NCI-H187 treated with DMSO at 0.1 percent for 48 hours (cell line): ENCODE results near the gene RABGAP1L.
"Not testable (repeated sequence)": the region's sequence is repeated elsewhere in the genome, so short reads cannot be mapped to it uniquely, and the experiment has no call there.

Source experiments
- DNase-seq: peaks from one replicate; lab custom pipeline; 2025; lab: John Stamatoyannopoulos, UW

The RABGAP1L gene

DNA sequence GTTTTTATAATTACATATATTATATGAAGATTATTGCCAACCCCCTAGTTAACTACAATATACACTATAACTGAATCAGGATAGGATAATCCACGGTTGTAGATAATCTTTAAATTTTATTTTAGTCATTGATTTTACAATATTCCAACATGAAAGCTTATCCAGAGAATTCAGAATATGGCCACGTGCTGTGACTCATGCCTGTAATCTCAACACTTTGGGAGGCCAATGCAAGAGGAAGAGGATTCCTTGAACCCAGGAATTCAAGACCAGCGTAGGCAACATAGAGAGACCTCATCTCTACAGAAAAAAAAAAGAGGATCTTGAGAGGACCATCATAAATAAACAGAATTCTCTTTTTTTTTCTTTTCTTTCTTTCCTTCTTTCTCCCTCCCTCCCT, 720.9 kb downstream of the RABGAP1L start:
- no peak for DNase-seq

DNA sequence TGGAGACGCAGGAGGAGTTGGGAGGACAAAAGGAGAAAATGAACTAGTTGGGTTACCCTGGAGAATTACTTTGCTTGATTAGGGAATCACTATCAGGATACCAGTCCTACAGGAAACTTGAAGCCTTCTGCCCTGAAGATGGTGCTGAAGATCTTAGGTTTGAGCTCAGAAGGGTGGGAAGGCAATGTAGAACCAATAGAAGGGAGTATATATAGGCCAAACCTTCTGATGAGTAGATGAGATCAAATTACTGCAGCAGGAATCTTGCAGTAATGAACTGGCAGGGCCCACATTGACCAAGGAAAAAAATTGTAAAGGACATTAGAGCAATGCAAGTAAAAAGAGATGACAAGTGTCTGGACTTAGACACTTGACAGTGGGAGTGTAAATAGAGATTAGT, 724.1 kb downstream of the RABGAP1L start:
- peak; percentile 11 for DNase-seq

DNA sequence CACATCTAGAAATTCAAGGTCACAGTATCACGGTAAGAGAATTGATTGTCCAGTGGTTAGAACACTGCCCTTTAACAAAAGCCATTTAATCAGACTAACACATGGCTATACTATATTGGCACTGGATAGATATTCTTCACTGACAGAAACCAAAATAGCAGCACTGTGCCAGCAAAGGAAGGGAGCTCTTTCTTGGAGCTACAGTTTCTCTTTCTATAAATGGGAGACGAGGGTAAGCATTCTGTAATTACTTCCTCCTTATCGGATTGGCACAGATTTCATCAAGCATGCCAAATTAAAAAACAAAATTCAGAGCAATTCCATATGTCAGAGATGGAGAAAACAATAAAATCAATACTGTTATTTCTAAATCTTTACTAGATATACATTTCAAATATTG, 724.7 kb downstream of the RABGAP1L start:
- DNase-seq, result no peak

DNA sequence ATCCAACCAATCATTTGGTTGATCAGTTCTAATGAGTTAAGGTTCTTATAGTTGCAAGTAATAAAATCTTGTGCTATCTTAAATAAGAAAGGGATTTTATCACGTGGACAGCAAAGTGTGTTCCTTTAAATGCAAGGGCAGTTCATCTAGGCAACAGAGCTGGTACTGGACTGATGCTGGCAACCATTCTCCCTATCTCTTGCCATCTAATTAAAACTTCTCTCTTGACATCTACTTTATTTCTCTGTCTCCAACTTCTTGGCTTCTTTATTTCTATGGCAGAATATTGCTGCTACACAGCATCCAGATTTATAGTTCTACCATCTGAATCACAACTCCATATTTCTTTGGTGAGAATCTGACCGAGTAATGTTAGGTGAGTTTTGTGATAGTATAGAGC, 725.2 kb downstream of the RABGAP1L start:
- no peak for DNase-seq

DNA sequence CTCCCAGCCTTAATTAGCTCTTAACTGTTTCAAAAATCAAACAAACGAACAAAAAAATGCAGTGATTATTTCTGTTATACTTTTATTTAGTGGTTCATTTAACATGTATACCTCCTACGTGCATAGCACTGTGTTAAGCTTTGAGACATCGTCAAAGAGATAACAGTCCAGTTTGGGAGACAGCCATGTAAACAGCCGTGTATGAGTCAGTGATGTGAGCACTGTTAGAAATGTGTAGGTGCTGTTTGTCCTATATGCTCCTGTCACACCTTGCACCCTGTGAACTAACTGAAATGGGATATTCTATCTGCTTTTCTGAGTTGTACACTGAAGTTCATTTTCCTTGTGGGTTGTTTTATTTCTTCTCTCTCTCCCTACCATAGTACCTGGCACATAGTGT, 730.7 kb downstream of the RABGAP1L start:
- no peak for DNase-seq

DNA sequence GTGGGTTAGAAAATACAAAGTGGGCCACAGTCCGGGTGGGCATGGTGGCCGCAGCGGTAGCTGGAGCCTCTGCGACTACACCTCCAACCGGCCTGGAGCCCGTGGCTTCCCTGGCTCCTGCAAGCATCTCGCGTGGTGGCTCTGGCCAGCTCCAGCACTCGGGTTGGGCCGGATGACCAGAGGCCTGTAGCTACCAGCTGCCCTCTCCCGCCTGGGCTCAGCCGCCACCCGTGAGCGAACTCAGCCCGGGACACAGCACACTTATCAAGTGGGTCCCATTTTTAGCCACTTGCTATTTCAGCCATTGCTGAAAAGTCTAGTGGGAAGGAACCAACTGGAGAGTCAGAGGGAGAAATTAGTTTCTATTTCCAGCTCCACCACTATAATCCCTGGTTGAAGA, 732.7 kb downstream of the RABGAP1L start:
- DNase-seq, result no peak

DNA sequence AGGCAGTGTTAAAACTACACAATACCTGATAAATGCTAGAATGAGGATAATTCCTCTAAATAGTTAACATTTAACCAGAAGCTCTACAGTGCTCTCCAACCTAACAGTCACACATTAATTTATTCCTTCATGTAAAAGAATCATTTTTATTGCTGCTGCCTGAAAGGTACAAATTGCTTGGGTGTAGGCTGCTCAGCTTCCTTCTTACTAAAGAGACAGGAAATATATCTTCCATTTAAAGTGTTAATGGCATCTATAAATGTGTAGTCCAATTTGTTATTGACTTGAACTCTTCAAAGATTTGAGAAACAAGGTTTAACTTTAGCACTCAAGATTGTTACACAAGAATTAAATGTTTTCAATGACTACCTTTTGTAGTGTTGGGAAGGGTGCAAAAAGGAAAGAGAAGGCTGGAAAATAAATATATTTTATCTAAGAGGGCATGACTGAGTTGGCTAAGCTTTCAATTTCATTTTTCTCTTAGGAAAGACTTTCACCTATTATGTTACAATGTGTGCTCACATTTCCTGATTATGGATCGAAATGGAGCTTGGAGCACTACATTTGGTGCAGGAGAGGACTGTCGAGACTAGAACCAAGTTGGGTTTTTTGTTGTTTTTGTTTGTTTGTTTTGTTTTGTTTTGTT, 734.9 kb downstream of the RABGAP1L start:
- DNase-seq, result no peak

DNA sequence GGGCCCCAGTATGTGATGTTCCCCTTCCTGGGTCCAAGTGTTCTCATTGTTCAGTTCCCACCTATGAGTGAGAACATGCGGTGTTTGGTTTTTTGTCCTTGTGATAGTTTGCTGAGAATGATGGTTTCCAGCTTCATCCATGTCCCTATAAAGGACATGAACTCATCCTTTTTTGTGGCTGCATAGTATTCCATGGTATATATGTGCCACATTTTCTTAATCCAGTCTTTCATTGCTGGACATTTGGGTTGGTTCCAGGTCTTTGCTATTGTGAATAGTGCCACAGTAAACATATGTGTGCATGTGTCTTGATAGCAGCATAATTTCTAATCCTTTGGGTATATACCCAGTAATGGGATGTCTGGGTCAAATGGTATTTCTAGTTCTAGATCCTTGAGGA, 736.3 kb downstream of the RABGAP1L start:
- not testable (repeated sequence) for DNase-seq

DNA sequence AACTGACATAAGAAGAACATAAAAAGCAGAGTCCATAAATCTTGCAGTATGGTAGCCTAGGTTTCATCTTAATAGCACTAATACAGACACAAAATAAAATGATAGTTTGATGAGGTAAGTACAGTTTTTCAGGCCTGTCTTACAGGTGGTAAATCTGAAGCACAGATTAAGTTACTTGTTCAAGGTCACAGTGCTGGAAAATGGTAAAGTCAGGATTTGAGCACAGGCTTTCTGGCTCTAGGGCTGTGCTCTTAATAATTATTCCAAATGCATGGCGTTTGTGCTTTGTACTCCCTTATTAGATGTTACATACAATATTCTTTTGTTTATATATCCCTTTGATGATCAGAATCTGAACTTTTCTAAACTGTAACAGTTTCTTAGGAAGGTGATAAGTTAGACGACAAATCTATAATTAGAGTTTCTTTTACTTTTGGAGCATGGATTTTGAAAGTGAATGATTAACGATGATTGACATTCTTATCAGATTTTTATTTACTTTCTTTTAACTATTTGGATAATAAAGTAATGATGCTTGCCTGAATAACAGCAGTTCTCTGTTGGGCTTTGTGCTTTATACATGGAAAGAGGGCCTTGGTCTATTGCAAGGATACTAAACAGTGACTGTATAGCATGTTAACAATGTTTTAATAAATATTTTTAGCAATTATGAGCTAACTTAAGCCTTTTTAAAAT, 738.9 kb downstream of the RABGAP1L start:
- DNase-seq, result no peak

DNA sequence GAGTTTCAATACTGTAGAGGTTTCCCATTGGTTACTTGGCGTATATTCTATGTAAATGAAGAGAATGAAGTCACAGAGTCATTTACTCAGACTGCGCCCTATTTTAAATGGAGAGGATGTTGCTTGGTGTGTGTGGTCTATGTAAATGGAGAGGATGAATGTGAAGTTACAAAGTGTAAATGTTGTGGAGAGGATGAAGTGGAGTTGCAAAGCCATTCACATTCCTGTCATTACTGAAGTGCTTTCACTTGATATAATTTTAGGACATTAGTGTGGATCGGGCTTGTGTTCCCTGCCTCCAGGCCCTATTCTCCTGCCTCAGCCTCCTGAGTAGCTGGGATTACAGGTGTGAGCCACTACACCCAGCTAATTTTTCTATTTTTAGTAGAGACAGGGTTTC, 741.0 kb downstream of the RABGAP1L start:
- DNase-seq, result no peak

DNA sequence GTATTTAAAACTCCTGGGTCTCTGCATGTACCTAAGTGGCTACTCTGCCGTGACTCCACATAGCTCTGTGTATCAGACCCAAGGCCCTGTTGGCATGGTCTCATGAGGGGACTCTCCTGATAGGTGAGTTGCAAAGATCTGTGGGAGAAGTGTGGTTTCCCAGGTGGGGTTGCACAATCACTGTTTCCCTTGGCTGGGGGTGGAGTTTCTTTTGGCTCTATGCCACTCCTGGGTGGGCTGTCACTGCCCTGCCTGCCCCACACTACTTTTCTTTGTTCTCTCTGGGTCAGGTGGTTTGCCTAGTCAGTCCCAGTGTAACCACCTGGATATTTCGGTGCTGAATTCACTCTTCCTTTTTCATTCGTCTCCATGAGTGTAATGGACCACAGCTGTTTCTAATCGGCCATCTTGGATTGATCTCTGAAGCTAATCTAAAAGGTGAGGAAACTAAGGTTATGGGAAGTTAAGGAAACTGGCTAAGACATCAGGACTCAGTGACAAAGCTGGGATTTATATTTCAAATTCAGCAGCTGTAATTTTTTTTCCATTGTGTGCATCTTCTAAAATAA, 743.3 kb downstream of the RABGAP1L start:
- no peak for DNase-seq

DNA sequence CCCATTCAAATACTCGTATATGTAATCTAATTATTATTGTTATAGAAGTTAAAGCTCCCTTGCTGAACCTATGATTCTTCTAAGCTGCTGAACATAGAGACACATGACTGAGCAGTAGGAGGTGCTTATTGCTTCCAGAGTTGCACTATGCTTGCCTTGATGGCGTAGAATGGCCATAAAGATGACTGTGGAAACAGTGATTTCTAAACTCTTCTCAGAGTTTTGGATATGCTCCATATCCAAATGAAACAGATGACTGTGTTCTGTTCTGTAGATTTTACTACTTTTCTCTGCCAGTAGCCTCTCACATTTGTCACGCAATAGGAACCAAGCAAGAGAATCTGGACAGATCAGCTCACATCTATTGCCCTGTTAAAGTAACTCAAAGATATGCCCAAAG, 752.3 kb downstream of the RABGAP1L start:
- no peak for DNase-seq

DNA sequence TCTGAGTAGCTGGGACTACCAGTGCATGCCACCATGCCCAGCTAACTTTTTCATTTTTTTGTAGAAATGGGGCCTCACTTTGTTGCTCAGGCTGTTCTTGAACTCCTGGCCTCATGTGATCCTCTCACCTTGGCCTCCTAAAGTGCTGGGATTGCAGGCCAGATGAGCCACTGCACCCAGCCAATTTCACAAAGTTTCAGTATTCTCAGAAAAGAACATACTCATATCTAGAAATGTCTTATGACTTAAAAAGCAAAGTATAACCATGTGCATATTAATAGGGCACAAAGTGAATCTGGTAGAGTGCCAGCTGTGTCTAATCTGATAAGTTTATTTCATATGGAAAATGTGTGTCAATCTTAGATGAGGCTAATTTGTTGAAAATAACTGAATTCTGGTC, 752.9 kb downstream of the RABGAP1L start:
- no peak for DNase-seq

DNA sequence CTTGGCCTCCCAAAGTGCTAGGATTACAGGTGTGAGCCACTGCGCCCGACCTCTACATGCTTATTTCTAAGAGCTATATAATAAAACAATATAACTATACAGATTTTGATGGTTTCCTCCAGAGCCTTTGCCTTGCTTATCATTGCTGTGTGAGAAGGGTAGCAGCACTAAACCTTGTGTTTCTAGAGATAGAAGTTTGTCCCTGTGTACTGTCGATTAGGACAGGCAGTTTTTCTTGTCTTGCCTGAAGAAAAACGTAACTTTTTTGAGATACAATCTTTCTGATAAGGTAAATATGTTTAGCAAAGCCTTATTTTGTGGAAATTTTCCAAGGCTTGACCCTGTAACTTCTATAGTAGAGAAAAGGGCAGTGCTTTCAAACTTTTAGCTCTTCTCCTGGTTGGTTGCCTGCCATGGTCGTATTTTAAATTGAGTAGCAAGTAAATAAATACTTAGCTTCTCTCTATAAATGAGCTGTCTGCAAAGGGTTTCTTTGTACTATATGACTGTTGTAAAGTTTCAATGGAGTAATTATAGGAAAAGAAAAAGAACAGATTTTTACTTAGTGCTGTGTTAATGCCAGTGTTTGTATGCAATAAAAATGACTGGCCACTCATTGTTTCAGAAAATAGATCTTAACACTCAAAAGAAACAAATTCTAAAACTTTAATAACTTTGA, 754.0 kb downstream of the RABGAP1L start:
- DNase-seq, result no peak

DNA sequence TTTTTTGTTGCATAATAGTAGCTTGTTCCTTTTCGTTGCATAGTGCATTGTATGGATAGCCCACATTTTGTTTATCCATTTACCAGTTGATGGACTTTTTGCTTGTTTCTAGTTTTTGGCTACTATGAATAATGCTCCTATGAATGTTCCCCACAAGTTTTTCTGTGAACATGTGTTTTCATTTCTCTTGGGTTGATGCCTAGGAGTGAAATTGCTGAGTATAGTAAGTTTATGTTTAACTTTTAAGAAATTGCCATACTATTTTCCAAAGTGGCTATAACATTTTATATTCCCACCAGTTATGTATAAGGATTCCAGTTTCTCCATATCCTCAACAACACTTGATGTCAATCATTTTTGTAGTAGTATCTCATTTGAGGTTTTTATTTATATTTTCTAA, 755.7 kb downstream of the RABGAP1L start:
- DNase-seq, result no peak

DNA sequence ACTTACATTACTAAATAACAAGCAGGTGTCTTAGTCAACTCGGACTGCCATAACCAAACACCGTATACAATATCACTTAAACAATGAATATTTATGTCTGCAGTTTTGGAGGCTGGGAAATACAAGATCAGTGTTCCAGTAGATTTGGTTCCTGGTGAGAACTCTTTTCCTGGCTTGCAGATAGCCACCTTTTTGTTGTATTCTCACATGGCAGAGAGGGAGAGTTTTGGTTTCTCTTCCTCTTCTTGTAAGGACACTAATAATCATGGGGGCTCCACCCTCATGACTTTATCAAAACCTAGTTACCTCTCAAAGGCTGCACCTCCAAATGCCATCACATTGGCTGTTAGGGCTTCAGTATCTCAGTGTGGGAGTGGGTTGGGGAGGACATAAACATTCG, 757.5 kb downstream of the RABGAP1L start:
- DNase-seq, result no peak

DNA sequence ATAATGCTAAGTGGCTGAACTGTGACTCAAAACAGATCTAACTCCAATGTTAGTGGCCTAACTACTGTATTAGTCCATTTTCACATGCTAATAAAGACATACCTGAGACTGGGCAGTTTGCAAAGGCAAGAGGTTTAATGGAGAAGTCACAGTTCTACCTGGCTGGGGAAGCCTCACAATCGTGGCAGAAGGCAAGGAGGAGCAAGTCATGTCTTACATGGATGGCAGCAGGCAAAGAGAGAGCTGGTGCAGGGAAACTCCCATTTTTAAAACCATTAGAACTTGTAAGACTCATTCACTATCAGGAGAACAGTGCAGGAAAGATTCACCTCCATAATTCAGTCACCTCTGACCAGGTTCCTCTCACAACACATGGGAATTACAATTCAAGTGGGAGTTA, 760.8 kb downstream of the RABGAP1L start:
- DNase-seq, result no peak

DNA sequence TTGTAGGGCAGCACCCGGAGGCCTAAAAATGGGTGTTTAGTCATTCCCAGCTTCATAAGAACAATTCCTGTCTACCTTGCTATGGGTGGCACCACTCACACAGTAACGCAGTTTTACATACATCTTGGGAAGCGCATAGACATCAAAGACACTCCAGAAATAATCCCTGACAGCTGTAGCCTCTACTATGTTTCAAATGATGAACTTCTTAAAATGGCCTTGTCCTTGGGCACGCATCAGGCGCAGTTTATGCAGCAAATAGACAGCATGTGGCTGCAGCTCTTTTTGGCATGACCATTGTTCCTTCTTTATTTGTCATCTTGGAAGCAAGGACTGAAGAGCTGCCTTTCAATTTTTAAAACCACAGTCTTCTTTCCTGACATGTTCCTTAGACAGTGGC, 762.8 kb downstream of the RABGAP1L start:
- DNase-seq, result no peak

DNA sequence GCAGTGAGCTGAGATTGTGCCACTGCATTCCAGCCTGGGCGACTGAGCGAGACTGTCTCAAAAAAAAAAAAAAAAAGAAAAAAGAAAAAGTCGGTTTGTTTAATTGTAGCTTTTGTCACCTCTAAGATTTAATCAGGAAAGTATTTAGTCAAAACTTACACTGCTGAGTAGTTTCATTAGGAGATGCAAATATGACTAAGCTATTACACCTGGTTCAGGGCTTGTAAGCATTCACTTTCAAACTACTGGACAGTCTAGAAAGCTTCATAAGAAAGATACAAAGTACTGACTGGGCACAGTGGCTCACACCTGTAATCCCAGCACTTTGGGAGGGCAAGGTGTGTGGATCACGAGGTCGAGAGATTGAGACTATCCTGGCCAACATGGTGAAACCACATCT, 764.5 kb downstream of the RABGAP1L start:
- no peak for DNase-seq

DNA sequence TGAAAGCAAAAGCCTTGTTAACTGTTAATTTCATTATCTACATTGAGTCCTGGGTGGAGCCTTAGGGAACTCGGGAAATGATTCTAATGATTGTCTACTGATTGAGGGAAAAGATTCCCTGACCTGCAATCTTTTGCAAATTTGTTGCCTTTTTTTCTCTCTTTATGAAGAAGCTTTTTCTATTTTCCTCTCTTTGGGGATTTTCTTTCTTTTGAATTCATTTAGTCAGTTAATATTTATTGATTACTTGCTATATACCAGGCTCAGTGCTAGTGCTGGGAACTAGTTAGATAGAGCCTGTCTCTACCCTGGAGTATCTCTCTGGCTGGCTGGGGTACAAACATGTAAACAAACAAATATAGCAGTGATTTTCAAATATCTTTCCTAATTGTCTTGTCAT, 769.2 kb downstream of the RABGAP1L start:
- no peak for DNase-seq

DNA sequence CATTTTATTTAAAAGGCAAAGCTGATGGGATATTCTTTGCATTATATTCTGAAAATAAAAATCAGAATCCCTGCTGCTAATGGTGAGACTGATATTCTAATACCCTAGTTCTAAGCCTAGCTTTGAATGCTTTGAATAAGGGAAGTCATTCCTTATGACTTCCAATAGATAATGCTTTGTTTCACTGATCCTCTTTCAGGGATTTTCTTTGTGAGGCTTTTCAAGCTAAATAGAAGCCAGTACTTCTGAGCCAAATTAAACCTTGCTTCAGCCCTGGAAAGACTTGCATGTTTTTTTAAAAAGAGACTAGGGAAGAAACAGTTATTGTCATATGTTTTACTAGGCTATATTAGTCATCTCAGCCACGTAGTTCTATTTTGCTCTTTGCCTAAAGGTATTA, 771.9 kb downstream of the RABGAP1L start:
- no peak for DNase-seq

DNA sequence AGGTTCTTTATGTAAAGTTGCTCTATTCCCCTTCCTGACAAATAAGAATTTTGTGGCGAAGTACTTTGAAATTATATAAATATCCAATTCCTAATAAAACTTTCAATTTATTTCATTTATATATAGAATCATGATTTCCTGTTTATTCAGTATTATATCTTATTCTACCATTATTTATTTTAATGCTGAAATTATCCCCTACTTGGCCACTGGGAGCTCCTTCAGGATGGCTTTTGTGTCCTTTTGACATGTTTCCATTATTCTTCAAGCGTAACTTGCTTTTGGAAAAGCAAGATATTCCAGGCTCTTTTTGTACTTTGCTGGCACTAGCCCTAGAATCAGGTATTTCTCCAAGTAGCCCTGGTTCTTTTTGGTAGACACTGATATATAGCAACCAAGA, 773.3 kb downstream of the RABGAP1L start:
- no peak for DNase-seq
